ENCODE data around the gene PTPN5.
A peak's percentile ranks its signal among the peaks of the same experiment; 100 is the strongest.

Gene PTPN5

DNA sequence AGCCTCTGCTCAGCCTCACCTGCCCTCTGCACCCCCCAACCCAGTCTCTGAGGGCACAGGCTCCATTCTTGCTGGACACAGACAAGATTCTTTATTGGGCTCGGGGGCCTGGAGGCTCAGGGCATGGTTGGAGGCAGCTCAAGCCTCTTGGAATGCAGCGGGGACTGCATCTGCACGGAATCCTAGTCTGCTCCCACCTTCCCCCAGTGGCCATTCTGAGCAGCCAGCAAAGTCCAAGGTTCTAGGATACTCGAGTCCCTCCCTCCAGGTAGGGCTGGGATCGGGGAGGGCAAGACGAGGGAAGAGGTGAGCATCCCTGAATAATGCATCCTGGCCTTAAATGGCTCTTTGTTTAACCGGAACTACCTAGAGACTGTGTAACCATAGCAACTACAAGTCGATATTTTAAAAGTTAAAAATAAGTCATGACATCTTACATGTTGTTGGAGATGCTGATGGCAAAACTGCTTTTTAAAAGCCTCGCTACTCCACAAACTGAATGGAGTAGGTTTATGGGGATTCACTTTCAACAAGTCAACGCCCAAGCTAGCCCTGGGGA is 54.9 kb downstream of the PTPN5 start:
- DNase-seq: no peak

DNA sequence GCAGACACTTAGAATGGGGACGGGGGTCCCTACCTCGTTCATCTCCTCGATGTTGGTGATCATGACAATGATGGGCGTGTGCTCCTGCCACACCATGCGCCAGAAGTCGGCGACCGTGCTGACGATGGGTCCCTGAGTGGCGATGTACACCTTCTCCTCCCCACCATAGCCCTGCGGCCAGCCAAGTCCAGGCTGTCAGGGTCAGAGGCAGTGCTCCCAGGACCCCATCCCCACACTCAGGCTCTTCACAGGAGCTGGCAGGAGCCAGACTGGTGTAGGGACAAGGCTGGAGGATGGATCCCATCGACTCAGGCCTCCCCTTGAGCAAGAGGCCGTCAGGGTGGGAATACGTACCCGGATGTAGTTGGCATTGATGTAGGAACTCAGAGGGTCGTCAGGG is 58.4 kb downstream of the PTPN5 start:
- no peak for DNase-seq

DNA sequence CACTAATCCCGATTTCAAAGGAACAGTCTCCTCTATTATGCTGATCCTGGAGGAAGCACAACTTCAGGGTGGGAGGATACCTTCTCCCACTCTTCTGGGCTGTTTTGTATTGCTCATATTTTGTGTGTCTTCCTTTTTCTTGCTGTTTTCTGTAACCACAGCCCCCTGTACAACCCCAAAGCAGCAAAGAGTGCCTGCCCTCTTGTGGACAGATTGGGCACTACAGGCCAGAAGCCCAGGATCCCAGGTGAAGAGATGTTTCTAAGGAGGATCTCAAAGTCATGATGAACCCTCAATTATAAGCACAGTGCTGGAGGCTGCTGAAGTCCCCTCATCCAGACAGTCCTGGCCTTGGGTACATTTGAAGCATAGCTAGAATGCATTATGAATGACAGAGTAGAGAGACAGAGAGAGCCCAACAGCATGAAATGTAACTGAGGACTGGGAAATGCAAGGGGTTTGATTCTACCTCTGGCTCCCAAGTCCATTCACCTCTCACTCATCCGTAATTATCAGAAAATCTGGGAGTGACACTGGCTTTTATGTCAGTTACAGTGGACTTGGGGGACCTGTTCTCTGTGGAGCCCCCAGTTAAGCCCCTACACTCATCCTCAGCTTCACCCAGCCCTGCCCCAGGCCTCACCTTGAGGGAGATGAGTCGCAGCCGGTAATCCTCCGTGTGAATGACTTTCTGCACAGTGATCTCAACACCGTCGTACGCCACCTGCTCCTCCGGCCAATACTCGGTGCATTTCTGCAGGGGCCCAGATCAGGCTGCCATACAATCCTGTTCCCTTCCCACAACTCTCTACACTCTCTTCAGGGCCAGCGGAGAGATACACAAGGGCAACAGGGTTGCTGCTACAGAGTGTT is 59.4 kb downstream of the PTPN5 start:
- DNase-seq: no peak

DNA sequence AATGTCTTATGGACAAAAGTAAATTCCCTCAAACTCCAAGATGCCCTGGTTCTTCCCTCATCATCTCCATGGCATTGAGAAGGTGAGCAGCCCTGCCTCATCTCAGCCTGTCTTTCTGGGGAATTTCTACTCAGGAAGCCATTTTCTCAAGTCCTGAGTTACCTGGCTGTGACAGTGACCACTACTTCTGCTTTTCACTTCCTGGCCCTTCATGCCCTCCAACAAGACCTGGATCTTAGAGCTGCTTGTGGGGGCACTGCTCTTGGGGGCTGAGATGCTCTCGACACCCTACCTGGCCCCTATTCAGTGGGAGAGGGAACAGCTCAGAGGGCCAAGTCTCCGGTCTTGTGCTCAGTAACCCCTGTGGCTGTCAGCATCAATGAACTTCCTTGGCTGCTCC is 60.2 kb downstream of the PTPN5 start:
- no peak for DNase-seq

DNA sequence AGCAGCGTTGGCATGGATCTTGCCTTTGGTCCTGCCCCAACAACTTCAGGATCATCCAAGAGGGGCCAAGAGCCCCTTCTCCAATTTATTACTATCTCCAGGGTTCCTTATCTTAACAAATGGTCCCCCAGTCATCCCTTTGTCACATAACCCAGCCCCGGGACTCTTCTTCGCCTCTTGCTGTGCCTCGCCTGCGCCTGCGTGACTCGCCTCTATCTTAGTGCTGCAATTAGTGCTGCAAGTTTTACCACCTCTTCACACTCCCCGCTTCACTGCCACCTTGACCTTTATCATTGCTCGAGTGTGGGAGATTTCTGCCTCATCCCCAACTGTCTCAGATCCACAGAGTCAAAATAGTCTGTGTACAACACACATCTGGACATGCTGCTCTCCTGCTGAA is 61.6 kb downstream of the PTPN5 start:
- no peak for DNase-seq

DNA sequence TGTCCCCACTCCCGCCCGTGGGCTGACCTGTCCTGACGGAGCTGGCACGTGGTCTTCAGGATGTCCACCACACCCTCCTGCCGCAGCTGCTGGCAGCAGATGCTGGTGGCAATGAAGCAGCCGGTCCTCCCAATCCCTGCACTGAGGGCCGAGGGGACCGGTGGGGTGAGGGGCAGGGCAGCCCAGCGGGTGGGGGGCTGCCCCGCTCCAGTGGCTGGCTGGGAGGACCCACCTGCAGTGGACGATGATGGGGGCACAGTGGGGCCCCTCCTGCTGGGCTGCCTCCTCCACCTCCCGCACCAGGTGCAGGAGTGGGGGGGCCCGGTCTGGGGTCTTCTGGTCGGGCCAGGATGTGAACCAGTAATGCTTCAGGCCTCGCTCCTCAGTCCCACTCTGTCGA is 62.2 kb downstream of the PTPN5 start:
- no peak for DNase-seq

DNA sequence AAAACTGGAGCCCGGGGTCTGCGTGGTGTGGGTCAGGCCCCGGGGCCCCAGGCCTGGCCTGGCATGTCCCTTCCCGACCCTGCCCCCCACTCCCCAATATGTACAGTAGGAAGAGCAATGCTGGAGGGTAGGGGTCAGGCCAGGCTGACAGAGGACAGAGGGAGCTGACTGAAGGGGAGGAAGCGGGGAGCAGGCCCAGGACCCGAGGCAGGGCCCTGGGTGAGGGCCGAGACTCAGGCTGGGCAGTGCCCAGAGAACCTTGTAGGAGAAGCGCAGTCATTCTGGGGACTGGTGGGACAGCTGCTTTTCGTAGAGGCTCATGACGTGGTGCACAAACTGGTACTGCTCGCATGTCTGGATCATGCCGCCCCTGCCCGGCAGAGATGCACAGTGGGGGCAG is 62.9 kb downstream of the PTPN5 start:
- no peak for DNase-seq

DNA sequence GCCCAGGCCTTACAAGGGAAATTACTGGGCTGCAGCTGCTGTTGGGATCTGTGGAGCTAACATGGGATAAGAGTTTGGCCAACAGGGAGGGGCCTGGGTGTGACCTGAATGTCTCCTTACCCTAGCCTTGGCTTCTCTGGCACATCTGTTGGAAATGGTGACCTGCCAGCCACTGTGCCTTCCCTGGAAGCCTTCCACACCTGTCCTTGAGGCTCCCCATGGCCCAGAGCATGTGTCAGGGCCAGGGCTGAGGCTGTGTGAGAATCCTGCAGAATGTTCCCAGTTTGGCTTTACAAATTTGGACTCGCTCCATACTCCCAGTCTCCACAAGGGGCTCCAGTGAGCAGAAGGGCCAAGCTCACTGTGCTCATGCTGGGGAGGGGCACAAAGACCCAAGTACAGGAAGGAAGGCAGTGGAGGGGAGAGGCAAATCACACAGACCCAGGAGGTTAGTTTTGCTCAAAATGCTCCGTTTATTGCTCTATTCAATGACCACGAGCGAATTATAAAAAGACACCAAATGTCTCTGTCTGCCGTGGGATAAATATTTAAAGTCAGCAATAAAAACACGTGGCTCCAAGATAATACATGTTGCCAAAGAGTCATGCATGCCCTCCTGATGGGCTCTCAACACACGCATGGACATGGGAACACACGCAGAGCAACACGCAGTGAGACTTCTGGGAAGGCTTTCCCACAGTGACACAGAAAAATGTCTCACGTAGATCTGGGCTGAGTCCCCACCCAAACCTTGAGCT is 63.9 kb downstream of the PTPN5 start:
- no peak for DNase-seq

DNA sequence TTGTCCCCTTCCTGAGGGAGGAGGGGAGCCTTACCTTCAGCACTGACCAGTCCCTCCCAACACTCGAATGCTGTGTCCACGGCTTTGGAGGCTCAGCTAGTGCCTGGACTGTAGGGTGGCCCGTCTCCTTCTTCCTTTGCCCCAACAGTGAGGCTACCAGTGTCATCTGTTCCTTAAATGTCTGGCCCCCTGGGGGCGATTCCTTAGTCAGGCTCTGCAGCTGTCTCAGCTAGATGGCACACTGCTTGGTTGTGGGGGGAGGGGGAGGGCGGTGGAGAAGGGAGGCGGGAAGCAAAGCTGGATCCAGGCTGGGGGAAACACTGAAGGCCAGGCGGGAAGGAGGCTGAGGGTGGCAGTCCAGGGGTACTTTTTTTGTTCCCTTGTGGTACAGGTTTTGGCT is 65.6 kb downstream of the PTPN5 start, which contains the start of gene IGSF22:
IGSF22 (minus strand) TSS at position 149 of the 400 bp plus-strand sequence. CDS start 1,952 bp downstream, outside the sequence.
- no peak for DNase-seq

DNA sequence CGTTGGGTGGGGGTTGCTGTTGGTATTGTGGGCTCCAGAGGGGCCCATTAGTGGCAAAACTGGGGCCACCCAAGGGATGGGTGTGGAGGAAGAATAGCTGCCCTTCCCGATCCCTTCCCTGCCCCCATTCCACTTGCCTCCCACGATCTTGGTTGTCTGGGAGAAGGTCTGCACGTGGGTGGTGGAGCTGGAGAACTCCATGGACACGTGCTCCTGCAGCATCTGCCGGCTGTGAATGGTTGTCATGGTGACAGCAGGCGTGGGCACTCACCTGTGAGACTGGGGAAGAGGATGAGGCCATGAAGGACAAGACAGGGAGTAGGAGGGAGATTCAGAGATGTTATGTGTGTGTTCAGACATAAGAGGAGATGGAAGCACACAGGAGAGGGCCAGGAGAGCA is 67.6 kb downstream of the PTPN5 start:
- DNase-seq: no peak

DNA sequence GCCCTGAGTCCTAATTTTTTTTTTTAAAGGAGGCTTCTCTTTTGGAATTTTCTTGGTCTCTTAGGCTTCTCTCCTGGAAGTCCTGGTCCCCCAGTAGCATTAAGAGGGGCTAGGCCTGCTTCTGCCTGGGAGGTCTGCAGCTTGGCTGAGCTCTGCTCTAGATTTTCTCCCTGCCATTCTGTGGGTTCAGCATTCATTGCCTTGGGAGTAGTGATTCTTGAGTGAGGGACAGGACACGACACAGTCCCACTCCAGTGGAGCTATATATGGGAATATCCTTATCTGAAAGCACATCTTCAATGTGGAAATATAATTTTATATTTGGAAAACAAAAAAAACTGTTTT is 69.3 kb downstream of the PTPN5 start:
- DNase-seq: no peak

DNA sequence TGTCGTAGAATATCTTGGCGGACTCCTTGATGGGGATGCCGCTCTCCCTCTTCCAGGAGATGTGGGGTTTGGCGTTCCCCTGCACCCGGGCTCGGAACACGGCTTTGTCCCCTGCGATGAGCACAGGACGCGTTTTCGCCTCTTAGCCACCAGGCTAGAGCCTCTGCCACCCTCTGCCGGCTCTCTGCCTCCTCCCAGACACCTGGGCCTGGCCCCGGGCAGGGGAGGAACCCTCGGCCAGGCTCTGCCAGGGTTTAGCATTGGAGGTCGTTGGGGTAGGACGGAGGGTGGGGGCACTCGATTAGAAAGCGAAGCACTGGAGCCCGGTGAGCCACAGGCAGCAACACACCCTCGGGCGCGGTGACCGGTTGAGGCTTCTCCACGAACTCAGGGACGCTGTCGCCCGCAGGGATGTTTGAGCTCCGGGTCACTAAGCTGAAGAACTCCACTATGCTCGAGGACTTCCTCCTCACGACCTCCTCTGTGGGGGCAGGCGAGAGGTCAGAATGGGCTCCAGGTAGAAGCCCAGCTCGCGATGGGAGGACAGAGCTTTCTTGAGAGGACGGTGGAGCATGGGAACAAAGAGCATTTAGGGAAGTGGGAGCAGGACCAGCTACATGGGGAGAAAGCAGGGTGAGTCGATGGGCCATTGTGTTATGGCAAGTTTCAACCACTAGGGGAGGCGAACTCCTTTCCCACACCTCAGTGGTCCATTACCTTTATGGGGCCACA is 69.9 kb downstream of the PTPN5 start:
- no peak for DNase-seq

DNA sequence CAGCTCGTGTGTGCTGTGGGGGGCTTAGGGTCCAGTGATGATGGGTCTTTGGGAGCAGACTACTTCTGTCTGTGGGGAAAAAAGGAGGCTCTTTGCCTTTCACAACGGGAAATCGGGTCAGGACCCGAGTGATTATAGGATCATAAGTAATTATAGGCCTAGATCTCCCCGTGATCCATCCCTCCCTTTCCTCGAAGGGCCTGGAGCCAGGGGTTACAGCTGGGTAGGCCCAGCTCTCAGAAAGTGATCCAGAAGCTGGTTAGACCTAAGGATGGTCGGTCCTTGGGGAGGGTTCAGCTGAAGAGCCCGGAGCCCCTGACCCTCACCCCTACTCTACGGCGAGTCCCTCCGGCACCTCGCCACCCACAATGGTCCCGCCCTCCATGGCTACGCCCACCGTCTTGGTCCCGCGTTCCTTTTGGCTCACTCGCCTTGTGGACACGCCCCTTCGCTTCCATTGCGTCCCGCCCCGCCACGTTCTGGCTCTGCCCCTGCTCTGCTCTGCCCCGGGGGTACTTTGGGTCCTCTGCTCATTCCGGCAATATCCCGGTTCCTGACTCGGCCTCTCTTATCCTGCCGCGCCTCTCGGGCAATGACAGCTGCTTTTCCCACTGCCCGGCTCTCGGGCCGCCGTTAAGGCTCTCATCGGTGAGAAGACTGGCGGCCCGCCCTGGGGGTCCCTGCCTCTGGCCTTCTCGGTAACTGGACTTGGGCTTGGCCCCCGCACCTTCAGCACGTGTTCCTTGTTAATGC is 70.6 kb downstream of the PTPN5 start:
- peak; percentile 66 for DNase-seq

DNA sequence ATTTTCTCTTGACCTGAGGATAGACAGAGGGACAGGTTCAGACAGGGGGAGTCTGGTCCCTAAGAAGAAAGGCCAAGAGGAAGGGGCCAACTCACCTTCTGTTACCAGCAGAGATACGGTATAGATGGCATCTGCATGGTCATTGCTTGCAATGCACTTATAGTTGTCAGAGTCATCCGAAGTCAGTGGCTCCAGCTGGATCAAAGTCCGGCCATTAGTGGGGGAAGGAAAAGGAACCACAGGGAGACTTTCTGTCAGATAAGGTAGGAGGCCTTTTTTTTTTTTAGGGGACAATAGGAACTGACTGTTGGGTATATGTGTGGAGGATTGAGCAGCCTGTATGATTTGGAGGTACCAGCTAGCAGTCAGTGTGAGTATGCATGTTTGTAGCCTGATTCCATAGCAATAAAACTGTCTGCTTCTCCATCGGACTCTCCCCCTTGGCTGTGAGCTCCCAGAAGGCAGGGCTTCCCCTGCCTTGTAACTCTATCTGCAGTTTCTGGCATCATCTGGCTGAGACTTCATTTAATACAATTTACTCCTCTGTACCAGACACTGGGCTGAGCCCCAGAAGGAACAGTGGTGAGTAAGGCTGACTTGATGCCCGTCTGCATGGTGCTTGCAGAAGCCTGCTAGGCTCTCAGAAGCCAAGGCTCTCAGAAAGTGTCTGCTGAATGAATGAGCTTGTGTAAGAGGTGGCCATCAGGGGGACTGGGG is 71.3 kb downstream of the PTPN5 start:
- DNase-seq: no peak

DNA sequence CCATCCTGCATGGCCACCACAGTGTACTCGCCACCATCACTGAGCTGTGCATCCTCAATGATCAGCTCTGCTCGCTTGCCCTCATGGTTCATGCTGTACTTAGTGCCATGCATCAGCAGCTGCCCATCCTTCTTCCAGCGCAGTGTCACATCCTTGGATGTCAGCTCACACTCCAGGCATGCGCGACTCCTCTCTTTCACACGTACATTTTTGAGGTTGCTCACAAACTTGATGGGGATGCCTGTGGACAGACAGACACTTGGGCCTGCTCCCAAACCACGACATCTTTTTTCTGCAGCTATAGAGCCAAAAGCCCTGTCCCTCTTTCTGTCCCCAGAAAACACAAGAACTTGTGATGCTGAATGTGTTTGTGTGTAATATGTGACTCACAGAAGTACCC is 76.1 kb downstream of the PTPN5 start:
- DNase-seq: no peak

DNA sequence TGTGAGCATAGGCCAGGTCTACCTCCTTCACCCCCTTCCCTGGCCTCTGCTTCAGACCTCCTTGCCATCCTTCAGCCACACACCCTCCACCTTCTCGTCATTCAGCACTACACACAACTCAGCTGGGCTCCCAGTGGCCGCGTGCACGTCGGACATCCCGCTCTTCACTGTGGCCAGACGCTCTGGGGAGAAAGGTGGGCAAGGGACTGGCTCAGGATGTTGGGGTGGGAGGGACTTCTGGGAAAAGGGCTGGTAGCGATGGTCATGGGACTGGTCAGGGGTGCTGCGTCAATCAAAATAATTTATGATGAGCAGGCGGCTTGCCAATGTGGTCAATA is 77.2 kb downstream of the PTPN5 start:
- no peak for DNase-seq

DNA sequence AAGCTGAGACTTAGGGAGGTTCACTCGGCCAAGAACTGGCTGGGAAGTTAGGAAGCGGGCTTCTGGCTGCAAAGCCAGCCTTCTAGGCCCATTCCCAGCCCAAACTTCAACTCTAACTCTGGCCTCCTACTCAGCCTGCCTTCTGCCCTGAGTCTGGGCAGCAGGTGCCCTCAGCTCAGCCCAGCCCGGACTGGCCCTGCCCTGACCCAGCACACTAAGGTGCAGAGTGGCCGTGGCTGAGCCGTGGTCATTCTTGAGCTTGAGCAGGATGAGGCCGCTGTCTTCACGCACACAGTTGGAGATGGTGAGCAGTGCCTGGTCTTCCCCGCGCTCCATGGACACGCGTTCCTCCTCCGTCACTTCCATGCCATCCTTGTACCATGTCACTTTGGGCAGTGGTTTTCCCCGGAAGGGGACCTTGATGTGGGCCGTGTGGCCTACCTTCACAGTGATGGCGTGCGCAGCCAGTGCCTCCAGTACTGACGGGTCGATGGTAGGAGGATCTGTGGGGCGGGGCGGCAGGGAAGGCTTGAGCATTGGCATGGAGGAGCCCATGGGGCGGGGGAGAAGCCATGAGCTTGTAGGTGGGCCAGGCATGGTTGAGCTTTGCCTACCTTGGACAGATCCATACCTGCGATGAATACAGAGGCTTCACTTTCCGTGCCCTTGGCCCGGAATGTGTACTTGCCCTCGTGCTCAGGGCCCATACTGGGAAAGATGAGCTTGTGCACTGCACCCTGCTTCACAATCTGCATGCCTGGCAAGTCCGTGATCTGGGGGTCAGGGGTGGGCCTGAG is 77.8 kb downstream of the PTPN5 start:
- DNase-seq: no peak

DNA sequence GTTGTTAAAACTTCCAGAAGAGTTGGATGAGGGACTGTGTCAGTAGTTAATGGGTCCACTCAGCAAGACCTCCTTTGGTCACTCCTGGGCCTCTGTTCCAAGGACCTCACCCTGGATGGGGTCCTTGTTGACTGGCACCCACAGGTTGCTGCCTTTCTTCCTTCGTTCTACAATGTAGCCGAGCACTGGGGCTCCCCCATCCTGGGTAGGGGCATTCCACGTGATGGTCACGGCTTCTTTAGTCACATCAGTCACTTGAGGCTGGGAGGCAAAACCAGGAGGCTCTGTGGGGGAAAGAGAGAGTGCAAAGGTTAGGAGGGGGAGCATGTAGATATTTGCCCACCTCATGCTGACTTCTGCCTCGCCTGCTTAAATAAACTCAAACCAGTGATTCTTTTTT is 81.1 kb downstream of the PTPN5 start:
- DNase-seq: no peak

DNA sequence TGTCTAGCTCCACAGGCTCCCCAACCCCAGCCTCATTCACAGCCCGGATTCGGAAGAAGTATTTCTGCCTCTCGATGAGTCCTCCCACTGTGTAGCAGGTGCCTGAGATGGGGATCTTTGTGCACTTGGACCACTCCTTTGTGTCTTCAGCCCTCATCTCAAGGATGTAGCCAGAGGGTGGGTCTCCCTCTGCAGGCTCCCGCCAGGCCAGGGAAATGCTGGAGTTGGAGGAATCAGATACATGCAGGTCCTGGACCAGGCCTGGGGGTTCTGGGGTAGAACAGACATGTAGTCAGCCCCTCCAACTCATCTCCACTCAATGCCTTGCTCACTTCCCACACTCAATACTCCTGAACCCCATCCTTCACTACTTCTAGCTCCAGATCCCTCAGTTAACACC is 82.2 kb downstream of the PTPN5 start:
- no peak for DNase-seq

DNA sequence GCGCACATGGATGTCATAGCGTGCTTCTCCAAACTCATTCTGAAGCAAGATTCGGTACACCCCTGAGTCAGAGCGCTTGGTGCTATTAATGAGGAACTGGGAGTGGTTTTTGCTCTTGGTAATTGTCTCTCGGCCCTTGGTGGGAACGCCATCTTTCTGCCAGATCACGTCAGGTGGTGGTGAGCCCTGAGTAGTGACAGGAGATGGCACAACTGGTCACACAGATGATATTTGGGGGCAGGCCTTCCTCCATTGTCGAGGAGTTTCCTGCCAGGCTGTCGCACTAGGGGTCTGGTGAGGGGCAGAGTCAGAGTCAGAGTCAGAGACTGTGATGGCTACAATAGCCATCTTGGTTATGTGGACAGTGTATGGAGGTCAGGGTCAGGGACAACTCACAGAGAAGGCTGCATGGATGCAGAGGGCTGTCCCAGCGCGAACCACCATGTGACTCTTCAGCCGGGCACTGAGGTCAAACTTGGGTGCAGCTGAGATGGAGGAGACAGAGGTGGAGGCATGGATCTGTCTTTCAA is 83.7 kb downstream of the PTPN5 start:
- DNase-seq: no peak
